MCF 10A (cell line): ENCODE measurements around the gene PUM2. TPM values are rescaled to one million over a fixed set of nuclear protein-coding genes. Genes with fewer than 3 reads are reported as not detected.
A peak's percentile ranks its signal among the peaks of the same experiment; 100 is the strongest.

ENCODE experiments used
- BruUV-seq: library from RNA; stranded (reverse); fragments of 400-500 nt; replicated peaks from 2 replicates; lab custom pipeline; 2021; lab: Mats Ljungman, UMichigan
- CTCF ChIA-PET: fragments of 300-600 bp; sonication (Branson Sonifier 250); formaldehyde crosslinking; extraction: SDS; loops from one replicate; lab custom pipeline; 2021; ENCODE audit warnings: antibody characterized with exemption, inconsistent platforms; lab: Yijun Ruan, JAX
- POLR2A ChIA-PET: fragments of 300-600, 350-650 bp; sonication (Branson Sonifier 250); formaldehyde crosslinking; extraction: SDS; loops from one replicate; lab custom pipeline; 2020; ENCODE audit warnings: antibody characterized with exemption, inconsistent platforms; lab: Yijun Ruan, JAX
- DNase-seq: peaks from one replicate; pipeline ENCODE4 v3.0.0-alpha.2; 2018; ENCODE audit not compliant: unreplicated experiment
- H3K27ac Mint-ChIP-seq: one replicate; pipeline ENCODE4 v1.8.0; 2022; ENCODE audit warnings: mild to moderate bottlenecking, low read depth, mixed read lengths; ENCODE audit not compliant: unreplicated experiment
- H3K27me3 Mint-ChIP-seq: one replicate; pipeline ENCODE4 v1.8.0; 2022; ENCODE audit warnings: mixed read lengths; ENCODE audit not compliant: insufficient read depth, unreplicated experiment
- H3K36me3 Mint-ChIP-seq: one replicate; pipeline ENCODE4 v1.8.0; 2022; ENCODE audit warnings: mild to moderate bottlenecking, moderate library complexity, mixed read lengths; ENCODE audit not compliant: insufficient read depth, unreplicated experiment
- H3K4me1 Mint-ChIP-seq: one replicate; pipeline ENCODE4 v1.8.0; 2022; ENCODE audit warnings: mixed read lengths; ENCODE audit not compliant: insufficient read depth, unreplicated experiment
- H3K4me3 Mint-ChIP-seq: one replicate; pipeline ENCODE4 v1.8.0; 2022; ENCODE audit warnings: mild to moderate bottlenecking, moderate library complexity, mixed read lengths; ENCODE audit not compliant: unreplicated experiment
- H3K9me3 Mint-ChIP-seq: one replicate; pipeline ENCODE4 v1.8.0; 2022; ENCODE audit warnings: mixed read lengths; ENCODE audit not compliant: unreplicated experiment
- CTCF ChIP-seq: fragments of 200-600 bp; IDR thresholded peaks from one replicate; pipeline ENCODE4 v1.8.0; 2022; ENCODE audit warnings: antibody characterized with exemption, mild to moderate bottlenecking; ENCODE audit not compliant: unreplicated experiment
- intact Hi-C: fragments of 100-400 bp; cut with micrococcal nuclease; formaldehyde crosslinking; loops from 2 replicates; pipeline ENCODE4 v1.14.1; 2022
- total RNA-seq: library from RNA; stranded (reverse); gene quantifications from 2 replicates; pipeline ENCODE4 v1.2.3, GENCODE V29; 2022

The PUM2 gene
- total RNA-seq, 1 experiment from 2014 or later = 86.7 TPM

- H3K27ac Mint-ChIP-seq = peak overlapping the region; percentile 81
- TF ChIP-seq CTCF = no peak
- ChIA-PET CTCF (interaction anchor here (0.7 to 6.9 kb wide), 16 partner anchors 8 to 320 kb away, joined by 3 to 46 read pairs (median 4); no protein-coding TSS in a partner anchor), POLR2A (interaction anchor here (0.9 to 3.5 kb wide), 14 partner anchors 8 to 184 kb away, joined by 3 to 44 read pairs (median 6); partner anchors contain the start of genes LAPTM4A and SDC1)
- no peaks in the 10 kb centered on the region for H3K9me3 Mint-ChIP-seq
- no peaks in the 10 kb centered on the region for H3K27me3 Mint-ChIP-seq
- DNase-seq = peak; percentile 88
- H3K4me3 Mint-ChIP-seq = no peak overlapping the region
- peaks cover 58% of the 10 kb centered on the region for H3K4me1 Mint-ChIP-seq
- no TSS peak for BruUV-seq
- intact Hi-C loops = no loop called here
- H3K36me3 Mint-ChIP-seq = peaks cover 2% of the 10 kb centered on the region
Measured at GRCh38 chr2:20232837-20233207, 117.8 kb downstream of the PUM2 start.

GRCh38 chr2:20231598-20232026 is 119.0 kb downstream of the PUM2 start:
- no peak for TF ChIP-seq CTCF
- intact Hi-C loops = loop anchor here (2.0 kb wide), 1 partner anchor 57 kb away; no protein-coding TSS in a partner anchor
- DNase-seq = peak; percentile 99

GRCh38 chr2:20231159-20231558 is 119.5 kb downstream of the PUM2 start:
- Mint-ChIP-seq H3K4me3 (peak overlapping the region; percentile 43), H3K4me1 (peaks cover 42% of the 10 kb centered on the region), H3K27ac (peak overlapping the region; percentile 81), H3K9me3 (no peaks in the 10 kb centered on the region), H3K36me3 (no peaks in the 10 kb centered on the region), H3K27me3 (no peaks in the 10 kb centered on the region)
- CTCF ChIA-PET = interaction anchor here (0.6 to 6.9 kb wide), 16 partner anchors 9 to 216 kb away, joined by 3 to 46 read pairs (median 6); no protein-coding TSS in a partner anchor
- POLR2A ChIA-PET = interaction anchor here (0.6 to 3.5 kb wide), 22 partner anchors 10 to 242 kb away, joined by 3 to 44 read pairs (median 5); partner anchors contain the start of genes LAPTM4A and WDR35
- DNase-seq = no peak
- no peak for TF ChIP-seq CTCF
- BruUV-seq = no TSS peak
- intact Hi-C loops = loop anchor here (2.0 kb wide), 1 partner anchor 58 kb away; no protein-coding TSS in a partner anchor

More at GRCh38 chr2:20231598-20232026, 119.0 kb downstream of the PUM2 start:
- Mint-ChIP-seq H3K4me3 (peak overlapping the region; percentile 43), H3K27ac (peak overlapping the region; percentile 81), H3K9me3 (no peaks in the 10 kb centered on the region), H3K4me1 (peaks cover 46% of the 10 kb centered on the region), H3K27me3 (no peaks in the 10 kb centered on the region), H3K36me3 (no peaks in the 10 kb centered on the region)
- CTCF ChIA-PET = interaction anchor here (0.6 to 6.9 kb wide), 23 partner anchors 8 to 297 kb away, joined by 3 to 46 read pairs (median 4); no protein-coding TSS in a partner anchor
- BruUV-seq = no TSS peak
- POLR2A ChIA-PET = interaction anchor here (0.6 to 3.5 kb wide), 26 partner anchors 10 to 242 kb away, joined by 3 to 44 read pairs (median 4); partner anchors contain the start of genes LAPTM4A and WDR35

- no peak overlapping the region for H3K27ac Mint-ChIP-seq
- H3K4me1 Mint-ChIP-seq = peaks cover 34% of the 10 kb centered on the region
- CTCF ChIA-PET = interaction anchor here (0.6 to 6.9 kb wide), 5 partner anchors 25 to 128 kb away, joined by 3 to 46 read pairs (median 10); no protein-coding TSS in a partner anchor
- H3K36me3 Mint-ChIP-seq = no peaks in the 10 kb centered on the region
- BruUV-seq = no TSS peak
- no peak for TF ChIP-seq CTCF
- DNase-seq = no peak
- H3K27me3 Mint-ChIP-seq = no peaks in the 10 kb centered on the region
- H3K4me3 Mint-ChIP-seq = no peak overlapping the region
- POLR2A ChIA-PET = interaction anchor here (3.5 kb wide), 1 partner anchor 179 kb away, joined by 22 read pairs; the partner anchor contains the start of gene LAPTM4A
- intact Hi-C loops = loop anchor here (2.0 kb wide), 1 partner anchor 59 kb away; no protein-coding TSS in a partner anchor
- H3K9me3 Mint-ChIP-seq = no peaks in the 10 kb centered on the region
Measured at GRCh38 chr2:20230114-20230425, 120.6 kb downstream of the PUM2 start.
